GM19328 (cell line): ENCODE data around the gene DHX40.
"Not testable (repeated sequence)": the region's sequence is repeated elsewhere in the genome, so short reads cannot be mapped to it uniquely, and the experiment has no call there.

ENCODE experiments used
- ATAC-seq: cut with Tn5 transposase; IDR thresholded peaks from one replicate; pipeline ENCODE4 v1.9.1; 2021; ENCODE audit warnings: mild to moderate bottlenecking, moderate library complexity; ENCODE audit not compliant: unreplicated experiment

Gene DHX40

GRCh38 chr17:59627770-59628171 lies 62.4 kb downstream of the DHX40 start:
- no peak for ATAC-seq

GRCh38 chr17:59629174-59629573 lies 63.8 kb downstream of the DHX40 start:
- ATAC-seq: no peak

GRCh38 chr17:59631276-59631675 lies 65.9 kb downstream of the DHX40 start:
- ATAC-seq: no peak

- ATAC-seq: no peak
Observed at GRCh38 chr17:59632398-59632797, 67.0 kb downstream of the DHX40 start.

GRCh38 chr17:59633658-59634359 lies 68.4 kb downstream of the DHX40 start:
- no peak for ATAC-seq

GRCh38 chr17:59634632-59635541 lies 69.5 kb downstream of the DHX40 start:
- ATAC-seq: no peak

GRCh38 chr17:59637611-59638310 lies 72.4 kb downstream of the DHX40 start:
- ATAC-seq: no peak

- ATAC-seq: no peak
Observed at GRCh38 chr17:59638553-59638952, 73.1 kb downstream of the DHX40 start.

- peak; percentile 86 for ATAC-seq
Observed at GRCh38 chr17:59641799-59642484, 76.5 kb downstream of the DHX40 start.

GRCh38 chr17:59642565-59642964 lies 77.2 kb downstream of the DHX40 start:
- no peak for ATAC-seq

GRCh38 chr17:59643159-59644140 lies 78.0 kb downstream of the DHX40 start:
- ATAC-seq: no peak

- no peak for ATAC-seq
Observed at GRCh38 chr17:59647288-59647687, 81.9 kb downstream of the DHX40 start.

GRCh38 chr17:59649886-59650285 lies 84.5 kb downstream of the DHX40 start:
- no peak for ATAC-seq

- no peak for ATAC-seq
Observed at GRCh38 chr17:59650642-59651041, 85.2 kb downstream of the DHX40 start.

- no peak for ATAC-seq
Observed at GRCh38 chr17:59651346-59651745, 85.9 kb downstream of the DHX40 start.

- no peak for ATAC-seq
Observed at GRCh38 chr17:59652119-59652518, 86.7 kb downstream of the DHX40 start.

- not testable (repeated sequence) for ATAC-seq
Observed at GRCh38 chr17:59656624-59657023, 91.2 kb downstream of the DHX40 start.
